ENCODE measurements around the gene ZFPM1.

GRCh38 chr16:88476817-88477397 lies 23.8 kb downstream of the ZFPM1 start:
- TF ChIP-seq POLR2A (IDR thresholded peaks at IDR 0.05) (no peak), CTCF (IDR thresholded peaks at IDR 0.05) (no peak)
